ENCODE data around the gene FZD1. TPM values are rescaled to one million over a fixed set of nuclear protein-coding genes. Genes with fewer than 3 reads are reported as not detected.
A peak's percentile ranks its signal among the peaks of the same experiment; 100 is the strongest.

FZD1 gene
- total and polyA plus RNA-seq, 2 of the 4 experiments (the other 2 are of a cell fraction), result 3.6 to 6.8 TPM

DNA sequence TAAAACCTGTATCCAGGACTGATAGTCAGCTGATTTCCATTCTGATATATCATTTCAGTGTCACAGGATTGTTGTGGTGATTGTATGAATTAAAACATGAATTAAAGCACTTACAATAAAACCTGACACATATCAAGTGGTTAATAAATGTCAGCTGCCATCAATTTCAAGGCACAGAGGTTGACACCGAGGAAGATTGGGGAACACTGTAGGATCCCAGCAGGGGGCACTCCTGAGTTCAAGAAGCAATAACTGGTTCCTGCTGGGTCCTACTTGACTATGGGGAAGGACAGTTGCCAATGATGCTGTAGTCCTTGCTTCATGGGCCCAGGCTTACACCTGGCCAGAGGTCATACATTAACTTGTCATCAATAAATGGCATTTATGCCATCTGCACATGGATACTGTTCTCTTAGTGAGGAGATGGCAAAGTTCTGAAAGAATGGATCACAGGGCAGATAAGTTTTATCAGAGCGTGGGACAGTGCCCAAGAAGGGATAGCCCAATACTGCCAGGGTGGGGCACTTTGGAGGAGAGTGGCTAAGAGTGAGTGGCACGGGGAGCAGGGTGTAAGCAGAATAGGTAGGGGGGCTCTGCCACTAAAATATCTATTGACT lies 24.1 kb downstream of the FZD1 start:
- Histone ChIP-seq H3K79me1 (ENCODE audit: low read depth in 1 of 2, low read length in 2 of 2) (no peaks in the 10 kb centered on the region), H2AK5ac (ENCODE audit: low read depth, low read length) (no peak overlapping the region), H3K4me2 (ENCODE audit: low read depth, low read length) (no peak overlapping the region), H2BK20ac (ENCODE audit: low read depth, low read length) (no peak overlapping the region), H2BK120ac (ENCODE audit: low read depth, low read length) (no peak overlapping the region), H2AK9ac (replicated peaks; ENCODE audit: low read depth, low read length, poor library complexity) (no peak overlapping the region), H3K4me1 (ENCODE audit: control insufficient read depth, insufficient read depth, low read length) (peaks cover 2% of the 10 kb centered on the region), H3K27me3 (ENCODE audit: control insufficient read depth, insufficient read depth, low read length) (peaks cover 5% of the 10 kb centered on the region), H4K91ac (ENCODE audit: insufficient read depth, low read depth, low read length) (no peak overlapping the region), H3K9me1 (ENCODE audit: insufficient read depth, low read length) (no peaks in the 10 kb centered on the region), H3K4me3 (ENCODE audit: insufficient read depth, low read depth, low read length) (no peak overlapping the region), H4K20me1 (ENCODE audit: insufficient read depth, low read length) (no peaks in the 10 kb centered on the region), H3K9ac (ENCODE audit: low read depth, low read length) (no peak overlapping the region), H4K5ac (ENCODE audit: low read depth, low read length) (no peak overlapping the region), H3K14ac (replicated peaks; ENCODE audit: low read depth, low read length) (no peak overlapping the region), H3K27ac (ENCODE audit: insufficient read depth, low read length) (no peak overlapping the region), H2AFZ (replicated peaks; ENCODE audit: low read length, poor library complexity) (no peak overlapping the region), H3K36me3 (ENCODE audit: control insufficient read depth, insufficient read depth, low read length) (no peaks in the 10 kb centered on the region), H2BK5ac (ENCODE audit: low read depth, low read length, poor library complexity, severe bottlenecking) (no peak overlapping the region), H2BK15ac (ENCODE audit: low read depth, low read length) (no peak overlapping the region), H3K18ac (ENCODE audit: low read depth, low read length) (no peak overlapping the region), H3K56ac (ENCODE audit: extremely low read depth, insufficient read depth, low read length) (no peak overlapping the region), H3K9me3 (ENCODE audit: control insufficient read depth, insufficient read depth, low read length) (no peaks in the 10 kb centered on the region), H3K4ac (ENCODE audit: low read depth, low read length) (no peak overlapping the region), H3K23ac (ENCODE audit: low read depth, low read length) (no peak overlapping the region), H4K8ac (ENCODE audit: low read depth in 2 of 2, low read length in 2 of 2) (no peak overlapping the region)
- CTCF ChIA-PET, result interaction anchor here (1.0 to 1.3 kb wide), 4 partner anchors 10 to 39 kb away, joined by 3 to 6 read pairs (median 3); no protein-coding TSS in a partner anchor
- intact Hi-C loops (cut with micrococcal nuclease), result no loop called here
- BruUV-seq (replicated peaks), result no TSS peak
- DNase-seq (no peak), ATAC-seq (ENCODE audit: low read depth) (no peak)
- in situ Hi-C loops (cut with MboI; ENCODE audit: low sequenced_read_pairs), result no loop called here
- TF ChIP-seq, protein P1, sequence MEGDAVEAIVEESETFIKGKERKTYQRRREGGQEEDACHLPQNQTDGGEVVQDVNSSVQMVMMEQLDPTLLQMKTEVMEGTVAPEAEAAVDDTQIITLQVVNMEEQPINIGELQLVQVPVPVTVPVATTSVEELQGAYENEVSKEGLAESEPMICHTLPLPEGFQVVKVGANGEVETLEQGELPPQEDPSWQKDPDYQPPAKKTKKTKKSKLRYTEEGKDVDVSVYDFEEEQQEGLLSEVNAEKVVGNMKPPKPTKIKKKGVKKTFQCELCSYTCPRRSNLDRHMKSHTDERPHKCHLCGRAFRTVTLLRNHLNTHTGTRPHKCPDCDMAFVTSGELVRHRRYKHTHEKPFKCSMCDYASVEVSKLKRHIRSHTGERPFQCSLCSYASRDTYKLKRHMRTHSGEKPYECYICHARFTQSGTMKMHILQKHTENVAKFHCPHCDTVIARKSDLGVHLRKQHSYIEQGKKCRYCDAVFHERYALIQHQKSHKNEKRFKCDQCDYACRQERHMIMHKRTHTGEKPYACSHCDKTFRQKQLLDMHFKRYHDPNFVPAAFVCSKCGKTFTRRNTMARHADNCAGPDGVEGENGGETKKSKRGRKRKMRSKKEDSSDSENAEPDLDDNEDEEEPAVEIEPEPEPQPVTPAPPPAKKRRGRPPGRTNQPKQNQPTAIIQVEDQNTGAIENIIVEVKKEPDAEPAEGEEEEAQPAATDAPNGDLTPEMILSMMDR (conservative IDR thresholded peaks at IDR 0.05; ENCODE audit: low read depth, low read length), result 0 out of 2 replicates have a peak, but pooled peaks have one; percentile 8
- no peak for TF ChIP-seq FOS (IDR thresholded peaks at IDR 0.05; ENCODE audit: low read depth, low read length)
- dilution Hi-C loops (cut with HindIII; ENCODE audit: low sequenced_read_pairs, unreplicated experiment), result no loop called here
- WGBS, 2 experiments (ENCODE audit: extremely low coverage in 2 of 2, insufficient read length in 1 of 2), result 83% methylated on average over 1 of the region's 3 CpGs; no CpG with 5 or more reads in 1 of the 2 experiments
- POLR2A ChIA-PET (ENCODE audit: unreplicated experiment), result no interaction called here
